Germinal center (tissue), 1 donor: ENCODE measurements around the gene KRTAP10-12.

ENCODE experiments used
- DNase-seq: peaks from one replicate; pipeline ENCODE4 v3.0.0; 2012; ENCODE audit warnings: mixed read lengths, low spot score

The KRTAP10-12 gene

GRCh38 chr21:44699502-44700001 is 2.6 kb downstream of the KRTAP10-12 start:
- no peak for DNase-seq

DNA sequence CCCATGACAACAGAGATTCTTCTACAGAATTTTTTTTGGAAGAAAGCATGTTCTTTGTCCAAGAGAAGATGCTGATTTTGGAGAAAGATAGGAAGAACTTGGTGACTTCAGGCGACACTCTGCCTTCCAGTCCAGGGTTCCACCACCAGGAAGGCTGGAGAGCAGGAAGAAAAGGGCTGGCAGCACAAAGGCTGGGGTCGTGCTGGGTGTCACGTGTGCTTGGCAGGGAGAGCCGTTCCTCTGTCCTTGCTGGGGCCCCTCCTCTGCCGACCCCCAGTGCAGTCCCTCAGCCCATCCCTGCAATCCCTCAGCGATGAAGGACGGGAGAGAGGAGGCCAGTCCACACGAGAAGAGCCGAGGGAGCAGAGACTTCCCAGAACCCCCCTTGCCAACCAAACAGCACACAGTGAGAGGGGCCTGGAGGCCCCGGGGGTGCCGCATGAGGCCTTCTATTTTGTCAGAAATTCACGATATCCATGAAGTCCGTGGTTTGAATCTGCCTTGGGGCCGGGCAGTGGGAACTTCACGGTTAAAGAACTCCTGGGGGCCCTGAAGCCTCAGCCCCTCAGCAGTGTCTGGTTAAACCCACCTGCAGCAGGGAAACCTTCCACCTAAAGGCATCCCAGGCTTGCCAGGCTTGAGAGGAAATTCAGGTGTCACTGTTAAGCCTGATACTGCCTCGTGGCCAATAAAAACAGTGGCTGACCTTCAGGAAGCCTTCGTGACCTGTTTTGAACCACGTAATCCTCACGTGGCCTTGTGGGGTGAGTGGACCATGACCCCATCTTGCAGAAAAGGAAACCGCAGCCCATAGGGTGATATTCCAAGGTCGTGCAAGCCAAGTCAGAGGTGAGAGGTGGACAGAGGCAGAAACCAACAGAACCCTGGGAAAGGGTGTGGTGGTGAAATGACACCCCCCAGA is 3.4 kb downstream of the KRTAP10-12 start:
- no peak for DNase-seq

DNA sequence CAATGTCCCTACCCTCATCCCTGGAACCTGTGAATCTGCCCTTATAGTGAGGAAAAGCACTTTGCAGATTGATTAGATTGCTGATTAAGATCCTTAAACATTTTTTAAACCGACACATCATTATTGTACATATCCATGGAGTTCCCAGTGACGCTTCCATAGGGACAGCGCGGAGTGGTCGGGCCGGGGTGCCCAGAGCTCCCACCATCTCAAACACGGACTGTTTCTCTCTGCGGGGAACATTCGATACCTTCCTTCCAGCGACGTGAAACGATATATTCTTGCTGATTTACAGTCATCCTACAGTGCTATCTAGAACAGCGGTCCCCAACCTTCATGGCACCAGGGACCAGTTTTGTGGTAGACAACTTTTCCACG is 4.0 kb downstream of the KRTAP10-12 start:
- no peak for DNase-seq

DNA sequence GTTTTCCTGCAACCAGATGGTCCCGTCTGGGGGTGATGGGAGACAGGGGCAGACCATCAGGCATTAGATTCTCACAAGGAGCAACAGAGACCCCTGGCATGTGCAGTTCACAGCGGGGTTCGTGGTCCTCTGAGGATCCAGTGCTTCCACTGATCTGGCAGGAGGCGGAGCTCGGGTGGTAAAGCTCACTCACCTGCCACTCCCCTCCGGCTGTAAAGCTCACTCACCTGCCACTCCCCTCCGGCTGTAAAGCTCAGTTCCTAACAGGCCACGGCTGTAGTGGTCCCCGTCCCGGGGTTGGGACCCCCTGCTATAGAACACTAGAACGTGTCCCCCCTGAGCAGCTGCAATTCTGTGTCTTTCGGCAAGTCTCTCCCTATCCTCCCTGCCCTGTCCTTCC is 4.6 kb downstream of the KRTAP10-12 start:
- DNase-seq, result no peak

GRCh38 chr21:44702111-44702972 is 5.4 kb downstream of the KRTAP10-12 start:
- DNase-seq, result no peak

- no peak for DNase-seq
Measured at GRCh38 chr21:44702973-44703730, 6.2 kb downstream of the KRTAP10-12 start.

DNA sequence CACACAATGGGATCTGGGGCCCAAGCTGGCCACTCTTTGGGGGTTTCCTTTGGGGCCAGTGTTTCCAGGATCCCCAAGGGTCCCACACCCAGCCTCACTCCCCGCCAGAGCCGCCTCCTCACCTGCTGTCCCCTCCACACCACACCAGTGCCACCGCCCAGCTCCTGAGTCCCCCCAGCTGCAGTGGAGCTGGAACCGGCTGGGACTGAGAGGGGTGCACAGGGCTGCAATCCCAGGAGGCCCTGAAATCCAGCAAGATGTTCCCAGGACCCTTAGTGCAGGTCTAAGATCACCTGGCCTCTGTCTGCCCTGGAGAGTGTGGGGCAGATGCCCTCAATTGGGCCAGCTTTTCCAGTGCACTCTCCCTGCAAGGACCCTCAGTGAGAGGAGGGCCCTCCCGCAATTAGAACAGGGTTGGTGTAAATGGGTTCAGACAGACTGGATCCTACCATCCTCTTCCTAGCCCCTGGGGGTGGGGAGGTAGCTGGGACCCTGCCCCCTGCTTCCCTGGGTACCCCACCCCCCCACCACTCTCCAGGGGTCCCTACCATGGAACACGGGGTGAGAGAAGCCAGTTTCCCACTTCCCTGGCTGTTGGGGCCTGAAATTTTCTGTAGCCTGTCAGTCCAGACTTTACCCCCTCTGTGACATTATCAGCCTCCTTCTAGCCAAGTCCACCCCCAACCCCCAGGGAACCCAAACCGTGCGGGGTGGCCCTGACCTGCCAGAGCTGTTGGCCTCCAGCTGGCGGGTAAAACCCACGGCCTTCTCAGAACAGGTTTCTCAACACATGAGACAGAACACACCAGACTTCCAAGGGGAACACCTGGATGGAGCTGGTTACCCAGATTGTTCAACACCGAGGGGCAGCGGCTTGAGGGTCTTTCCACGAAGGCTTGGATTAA is 7.0 kb downstream of the KRTAP10-12 start:
- no peak for DNase-seq

- DNase-seq, result no peak
Measured at GRCh38 chr21:44704636-44705001, 7.6 kb downstream of the KRTAP10-12 start.

DNA sequence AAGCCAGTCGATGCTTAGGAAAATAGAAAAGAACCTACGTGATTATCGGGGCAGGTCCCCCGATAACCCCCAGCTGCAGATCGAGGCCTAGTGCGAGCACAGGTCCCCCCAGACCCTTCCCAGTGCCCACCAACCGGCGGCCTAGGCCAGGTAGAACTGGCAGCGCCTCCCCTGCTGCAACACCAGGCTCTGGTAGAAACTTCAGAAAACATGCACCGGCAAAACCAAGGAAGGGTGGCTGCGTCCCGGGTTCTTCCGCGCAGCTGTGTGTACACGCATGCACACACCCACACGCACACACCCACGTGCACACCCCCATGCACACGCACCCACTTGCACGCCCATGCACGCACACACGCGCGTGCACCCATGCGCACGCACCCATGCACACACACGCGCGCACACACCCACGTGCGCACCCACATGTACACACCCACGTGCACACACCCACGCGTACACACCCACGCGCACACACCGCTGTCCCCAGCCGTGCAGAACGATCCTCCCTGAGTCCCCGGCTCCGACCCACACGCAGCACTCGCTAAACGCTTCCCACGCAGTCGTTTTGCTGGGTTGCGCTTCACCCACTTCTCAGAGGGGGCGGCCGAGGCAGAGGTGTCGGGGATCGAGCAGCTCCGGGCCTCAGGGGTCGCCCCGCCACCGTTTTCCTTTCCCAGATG is 9.2 kb downstream of the KRTAP10-12 start:
- DNase-seq, result no peak

DNA sequence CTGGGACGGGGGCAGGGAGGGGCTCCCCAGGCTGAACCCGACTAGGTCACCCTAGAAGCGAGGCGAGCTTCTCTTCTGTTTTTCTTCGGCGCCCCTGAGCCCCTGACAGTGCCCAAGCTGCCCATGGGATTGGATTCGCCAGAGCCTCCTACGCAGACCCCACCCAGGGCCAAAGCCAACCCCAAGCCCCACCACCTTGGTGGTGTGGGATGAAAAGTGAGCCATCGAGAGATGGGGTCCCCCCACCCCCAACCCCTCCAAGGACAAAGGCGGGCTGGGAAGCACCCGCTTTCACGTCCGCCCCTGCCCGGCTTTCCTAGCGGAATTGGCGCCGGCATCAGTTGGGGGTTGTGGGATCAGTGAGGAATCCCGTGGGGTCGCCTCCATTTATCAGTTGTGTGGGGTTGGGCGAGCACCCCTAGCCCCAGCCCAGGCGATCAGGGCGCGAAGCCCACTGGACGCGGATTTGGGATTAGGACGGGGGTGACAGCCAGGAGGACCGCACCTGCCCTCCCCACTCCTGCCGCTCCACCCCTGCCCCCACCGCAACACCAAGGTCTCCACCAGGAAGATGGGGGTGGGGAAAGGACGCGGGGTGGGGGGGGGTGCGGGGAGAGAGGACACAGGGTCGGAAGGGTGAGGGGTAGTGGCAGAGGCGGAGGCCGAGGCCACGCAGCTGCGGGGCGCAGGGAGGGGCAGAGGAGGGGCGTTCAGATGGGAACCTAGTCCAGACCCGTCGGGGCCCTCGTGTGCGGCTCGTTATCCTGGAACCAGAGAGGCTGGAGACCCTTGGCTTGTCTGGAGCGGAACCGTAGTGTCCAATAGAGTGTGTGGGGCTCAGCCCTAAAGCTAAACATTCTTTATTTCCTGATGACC is 10.0 kb downstream of the KRTAP10-12 start:
- no peak for DNase-seq

- no peak for DNase-seq
Measured at GRCh38 chr21:44708213-44708865, 11.4 kb downstream of the KRTAP10-12 start.

- DNase-seq, result no peak
Measured at GRCh38 chr21:44708866-44709425, 12.0 kb downstream of the KRTAP10-12 start.

- DNase-seq, result no peak
Measured at GRCh38 chr21:44709426-44710293, 12.7 kb downstream of the KRTAP10-12 start.

DNA sequence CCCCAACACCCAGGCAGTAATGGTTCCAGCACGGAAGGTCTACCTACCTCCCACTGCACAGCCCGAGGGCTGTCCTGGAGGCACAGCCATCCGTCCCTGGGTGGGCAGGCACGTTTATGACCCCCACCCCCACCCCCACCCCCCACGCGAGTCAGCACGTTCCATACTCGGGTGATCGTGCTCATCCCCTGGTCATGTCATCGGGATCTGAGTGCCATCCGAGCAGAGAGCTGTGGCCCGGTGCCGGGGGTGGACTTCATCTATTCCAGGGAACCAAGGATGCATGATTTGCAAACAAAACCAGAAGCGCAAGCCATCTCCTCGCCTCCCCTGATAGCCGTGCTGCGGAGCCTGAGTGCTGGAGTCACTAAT is 13.3 kb downstream of the KRTAP10-12 start:
- DNase-seq, result no peak

DNA sequence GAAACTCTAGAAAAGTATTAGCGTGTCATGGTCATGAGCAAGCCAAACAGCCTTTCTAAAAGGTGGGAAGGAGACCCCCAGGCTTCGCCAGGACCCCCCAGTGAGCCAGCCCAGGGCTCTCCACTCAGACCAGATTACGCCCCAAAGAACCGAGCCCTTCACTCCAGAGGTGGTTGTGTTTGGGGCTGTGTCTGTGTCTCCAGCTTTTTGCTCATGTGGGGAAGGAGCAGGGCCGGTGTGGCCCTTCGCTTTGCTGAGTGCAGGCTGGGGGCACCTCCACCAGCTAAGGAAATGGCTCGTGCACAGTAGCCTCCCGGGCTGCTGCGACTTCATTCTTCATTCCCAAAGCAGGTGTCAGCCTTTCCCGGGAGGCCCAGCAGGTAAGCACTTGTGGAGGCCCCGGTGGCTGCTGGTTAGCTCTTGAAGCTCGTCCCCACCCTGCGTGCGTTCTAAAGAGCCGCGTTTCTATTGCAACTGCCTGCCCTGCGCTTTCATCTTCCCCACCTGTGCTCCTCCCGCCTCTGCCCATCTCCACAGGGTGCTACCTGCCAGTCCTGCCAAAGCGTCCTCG is 13.9 kb downstream of the KRTAP10-12 start:
- DNase-seq, result no peak

GRCh38 chr21:44711327-44712202 is 14.6 kb downstream of the KRTAP10-12 start, which contains the start of gene TSPEAR:
Gene TSPEAR, minus strand, starts transcription at chr21:44711572. Its CDS starts 58 bp downstream, at chr21:44711514.
- DNase-seq, result no peak
